HFFc6 (cell line): Measurements from ENCODE around the gene MLC1. TPM values are rescaled to one million over a fixed set of nuclear protein-coding genes. Genes with fewer than 3 reads are reported as not detected.

ENCODE experiments used
- DNase-seq: peaks from one replicate; pipeline ENCODE4 v3.0.0-alpha.2; 2018
- H3K27ac Mint-ChIP-seq: 2 replicates; pipeline ENCODE4 v1.8.0; 2020; ENCODE audit warnings: mild to moderate bottlenecking, mixed read lengths
- H3K27me3 Mint-ChIP-seq: 2 replicates; pipeline ENCODE4 v1.8.0; 2021; ENCODE audit warnings: mild to moderate bottlenecking, moderate library complexity, mixed read lengths; ENCODE audit not compliant: insufficient read depth
- H3K36me3 Mint-ChIP-seq: 2 replicates; pipeline ENCODE4 v1.8.0; 2021; ENCODE audit warnings: low read depth, mixed read lengths
- H3K4me1 Mint-ChIP-seq: 2 replicates; pipeline ENCODE4 v1.8.0; 2020; ENCODE audit warnings: low read depth, mixed read lengths
- H3K4me3 Mint-ChIP-seq: 2 replicates; pipeline ENCODE4 v1.8.0; 2020; ENCODE audit warnings: mild to moderate bottlenecking, moderate library complexity, mixed read lengths
- H3K9me3 Mint-ChIP-seq: 2 replicates; pipeline ENCODE4 v1.8.0; 2020; ENCODE audit warnings: mild to moderate bottlenecking, mixed read lengths
- total RNA-seq, 6 experiments: library from RNA; stranded (reverse); fragmentation: NEBNext Ultra II Directional; extraction: Animal tissue kit (Norgen Biotek cat#: 25700); gene quantifications; 2 replicates in 1 of 6; 3 replicates in 5 of 6; pipeline ENCODE4 v1.2.3, GENCODE V29; 2021
- TF ChIP-seq, protein P1 (sequence below): fragments of 200-600 bp; sonication (generic); IDR thresholded peaks from 2 replicates; pipeline ENCODE4 v1.5.0; 2021; ENCODE audit warnings: antibody characterized with exemption, mild to moderate bottlenecking

Gene MLC1
- total RNA-seq, 6 experiments from 2014 or later, result not detected

DNA sequence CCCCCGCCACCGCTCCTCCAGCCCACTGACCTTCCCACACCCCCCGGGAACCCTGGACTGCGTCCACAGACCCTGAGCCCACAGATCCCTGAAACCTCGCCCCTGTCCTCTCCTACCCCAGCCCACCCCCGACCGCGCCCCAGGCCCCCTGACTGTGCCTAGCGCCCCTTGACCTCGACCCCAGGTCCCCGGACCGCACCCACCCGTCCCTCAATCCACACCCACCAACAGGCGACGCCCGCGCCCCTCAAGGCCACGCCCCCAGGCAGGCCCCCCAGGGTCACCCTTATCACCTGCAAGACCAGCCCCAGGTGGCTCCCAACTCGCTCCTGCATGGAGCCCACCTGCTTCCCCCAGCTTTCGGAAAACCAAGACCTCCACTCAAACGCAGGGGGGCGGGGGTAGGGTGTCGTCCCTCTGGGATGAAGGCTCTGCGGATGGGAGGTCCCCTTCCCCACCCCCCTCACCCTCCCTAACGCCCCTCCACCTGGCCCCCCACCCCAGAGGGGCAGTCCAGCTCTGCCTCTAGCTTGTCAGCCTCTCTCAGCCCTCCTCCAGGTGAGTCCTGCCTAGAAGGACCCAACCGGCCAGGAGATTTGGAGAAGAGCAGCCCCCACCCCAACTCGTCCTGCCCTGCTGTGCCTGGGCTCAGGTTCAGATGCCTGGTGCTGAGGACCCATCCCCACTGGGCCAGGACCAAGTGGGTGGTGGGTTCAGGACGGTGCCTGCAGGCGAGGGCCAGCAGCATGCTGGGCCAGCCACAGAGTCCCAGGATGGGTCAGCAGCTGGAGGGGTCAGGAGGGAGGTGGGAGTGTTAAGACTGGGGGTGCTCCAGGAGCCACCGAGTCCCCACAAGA is 69.5 kb downstream of the MLC1 start:
- DNase-seq, result no peak
- Mint-ChIP-seq H3K4me1 (no peaks in the 10 kb centered on the region), H3K4me3 (no peak overlapping the region), H3K36me3 (no peaks in the 10 kb centered on the region), H3K9me3 (no peaks in the 10 kb centered on the region; the same call in 1 of the 2 replicates), H3K27me3 (peaks cover 19% of the 10 kb centered on the region), H3K27ac (no peak overlapping the region)
- TF ChIP-seq, protein P1, sequence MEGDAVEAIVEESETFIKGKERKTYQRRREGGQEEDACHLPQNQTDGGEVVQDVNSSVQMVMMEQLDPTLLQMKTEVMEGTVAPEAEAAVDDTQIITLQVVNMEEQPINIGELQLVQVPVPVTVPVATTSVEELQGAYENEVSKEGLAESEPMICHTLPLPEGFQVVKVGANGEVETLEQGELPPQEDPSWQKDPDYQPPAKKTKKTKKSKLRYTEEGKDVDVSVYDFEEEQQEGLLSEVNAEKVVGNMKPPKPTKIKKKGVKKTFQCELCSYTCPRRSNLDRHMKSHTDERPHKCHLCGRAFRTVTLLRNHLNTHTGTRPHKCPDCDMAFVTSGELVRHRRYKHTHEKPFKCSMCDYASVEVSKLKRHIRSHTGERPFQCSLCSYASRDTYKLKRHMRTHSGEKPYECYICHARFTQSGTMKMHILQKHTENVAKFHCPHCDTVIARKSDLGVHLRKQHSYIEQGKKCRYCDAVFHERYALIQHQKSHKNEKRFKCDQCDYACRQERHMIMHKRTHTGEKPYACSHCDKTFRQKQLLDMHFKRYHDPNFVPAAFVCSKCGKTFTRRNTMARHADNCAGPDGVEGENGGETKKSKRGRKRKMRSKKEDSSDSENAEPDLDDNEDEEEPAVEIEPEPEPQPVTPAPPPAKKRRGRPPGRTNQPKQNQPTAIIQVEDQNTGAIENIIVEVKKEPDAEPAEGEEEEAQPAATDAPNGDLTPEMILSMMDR, result no peak

DNA sequence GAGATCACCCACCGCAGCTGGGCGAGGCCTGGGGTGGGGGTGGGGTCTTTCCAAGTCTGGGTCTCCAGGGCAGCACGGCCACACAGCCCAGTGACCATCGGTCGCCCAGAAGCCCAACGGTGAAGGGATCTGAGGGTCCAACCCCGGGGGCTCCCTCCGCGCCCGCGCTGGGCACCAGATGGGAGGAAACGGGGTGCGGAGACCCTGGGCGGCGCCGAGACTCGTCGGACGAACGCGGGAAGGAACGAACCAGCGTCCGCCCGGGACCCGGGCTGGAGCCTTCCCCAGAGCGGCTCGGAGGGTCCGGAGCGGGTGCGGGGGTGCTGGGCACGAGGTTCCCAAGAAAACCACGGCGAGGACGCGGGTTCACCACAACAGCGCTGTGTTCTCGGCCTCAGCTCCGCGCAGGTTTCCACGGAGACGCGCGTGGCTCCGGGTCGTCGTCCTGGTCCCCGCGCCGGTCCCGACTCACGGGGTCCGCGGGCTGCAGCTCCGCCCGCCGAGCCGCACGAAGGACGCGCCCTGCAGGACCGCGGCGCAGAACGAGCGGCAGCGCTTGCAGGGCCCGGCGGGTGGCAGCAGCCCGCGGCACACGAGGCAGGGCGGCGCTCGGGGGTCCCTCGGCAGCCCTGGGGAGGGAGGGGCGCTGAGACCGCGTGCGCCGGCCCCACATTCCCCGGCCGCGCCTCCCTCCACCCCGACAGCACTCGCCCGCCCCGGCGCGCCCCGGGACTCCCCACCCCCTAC is 70.4 kb downstream of the MLC1 start:
- Mint-ChIP-seq H3K4me3 (no peak overlapping the region), H3K36me3 (no peaks in the 10 kb centered on the region), H3K27ac (no peak overlapping the region), H3K27me3 (peaks cover 19% of the 10 kb centered on the region), H3K9me3 (no peaks in the 10 kb centered on the region; the same call in 1 of the 2 replicates), H3K4me1 (no peaks in the 10 kb centered on the region)
- TF ChIP-seq, protein P1, result no peak
- DNase-seq, result no peak

DNA sequence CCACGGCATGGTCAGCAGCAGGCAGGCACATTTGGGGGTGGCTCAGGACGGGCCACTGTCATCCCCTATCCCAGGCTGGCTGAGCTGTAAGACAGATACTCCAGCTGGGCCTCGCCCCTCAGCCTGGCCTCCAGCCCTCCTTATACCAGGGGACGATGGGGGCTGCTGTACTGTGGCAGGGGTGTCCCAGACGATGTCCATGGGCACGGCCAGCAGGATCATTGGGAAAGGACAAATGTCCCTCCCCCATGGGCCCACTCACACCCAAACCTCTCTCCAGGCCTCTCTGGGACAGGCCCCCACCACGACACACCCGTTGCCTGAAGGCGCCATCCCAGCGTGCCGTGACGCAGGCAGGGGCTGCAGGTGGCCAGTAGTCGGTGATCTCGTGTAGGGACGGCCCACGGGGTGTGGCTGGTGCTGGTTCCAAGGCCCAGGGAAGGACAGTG is 71.1 kb downstream of the MLC1 start:
- H3K4me1 Mint-ChIP-seq, result no peaks in the 10 kb centered on the region
- no peak for DNase-seq
- no peak overlapping the region for H3K4me3 Mint-ChIP-seq
- no peaks in the 10 kb centered on the region; the same call in 1 of the 2 replicates for H3K9me3 Mint-ChIP-seq
- peaks cover 21% of the 10 kb centered on the region for H3K27me3 Mint-ChIP-seq
- no peak overlapping the region for H3K27ac Mint-ChIP-seq
- no peaks in the 10 kb centered on the region for H3K36me3 Mint-ChIP-seq
- TF ChIP-seq, protein P1, result no peak

DNA sequence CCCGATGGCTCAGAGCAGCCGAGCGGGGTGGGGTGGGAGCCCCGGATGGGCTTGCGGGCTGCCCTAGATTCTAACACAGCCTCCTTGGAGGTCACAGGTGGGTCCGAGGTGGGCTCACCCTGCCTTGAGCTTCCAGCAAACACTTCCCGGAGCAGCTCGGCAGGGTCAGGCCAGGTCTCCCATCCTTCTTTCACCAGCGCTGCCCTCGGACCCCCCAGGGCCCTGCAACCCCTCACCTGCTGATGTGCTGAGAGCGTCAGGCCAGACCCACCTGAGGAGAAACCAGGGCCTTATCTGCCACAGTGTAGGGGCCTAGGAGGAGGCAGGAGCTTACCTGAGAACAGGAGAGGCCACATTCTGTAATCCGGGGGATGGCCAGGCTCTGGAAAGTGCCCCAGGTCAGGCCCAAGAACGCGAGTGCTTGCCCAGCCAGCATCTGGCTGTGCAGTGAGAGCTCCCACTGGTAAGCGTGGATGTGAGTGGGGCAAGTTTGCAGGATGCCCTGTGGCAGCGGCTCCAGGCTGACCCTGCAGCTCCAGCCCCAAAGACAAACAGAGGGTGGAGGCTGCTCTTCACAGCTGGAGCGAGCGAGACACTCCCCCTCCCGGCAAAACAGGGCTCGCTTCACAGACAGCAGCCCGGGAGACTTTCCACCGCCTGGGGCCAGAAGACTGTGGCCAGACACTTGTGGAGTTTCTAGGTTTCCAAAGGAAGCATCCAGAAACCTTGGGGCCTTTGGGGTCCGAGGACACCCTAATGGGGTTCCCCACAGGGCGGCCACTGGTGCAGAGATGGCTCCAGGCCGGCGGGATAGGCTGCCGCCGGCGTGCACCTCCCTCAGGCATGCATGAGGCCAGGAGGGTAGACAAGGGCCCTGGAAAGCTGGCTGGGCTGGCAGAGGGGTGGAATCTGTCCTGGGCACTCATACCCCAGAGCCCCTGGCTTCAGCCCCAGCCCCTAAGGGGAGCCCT is 72.7 kb downstream of the MLC1 start, which contains the start of gene IL17REL:
TSS of gene IL17REL (minus strand) at position 555 of the 971 bp plus-strand sequence. CDS start at position 436, 119 bp downstream.
- DNase-seq, result peak; percentile 6
- Mint-ChIP-seq H3K27me3 (peaks cover 20% of the 10 kb centered on the region), H3K9me3 (no peaks in the 10 kb centered on the region), H3K36me3 (no peaks in the 10 kb centered on the region), H3K27ac (no peak within 1 kb of the TSS), H3K4me1 (no peaks in the 10 kb centered on the region), H3K4me3 (no peak within 1 kb of the TSS)
- TF ChIP-seq, protein P1, result no peak; the same call in 1 of the 2 replicates
